ENCODE data around the gene ANKS1B.
"Not testable (repeated sequence)": the region's sequence is repeated elsewhere in the genome, so short reads cannot be mapped to it uniquely, and the experiment has no call there.

Gene ANKS1B

DNA sequence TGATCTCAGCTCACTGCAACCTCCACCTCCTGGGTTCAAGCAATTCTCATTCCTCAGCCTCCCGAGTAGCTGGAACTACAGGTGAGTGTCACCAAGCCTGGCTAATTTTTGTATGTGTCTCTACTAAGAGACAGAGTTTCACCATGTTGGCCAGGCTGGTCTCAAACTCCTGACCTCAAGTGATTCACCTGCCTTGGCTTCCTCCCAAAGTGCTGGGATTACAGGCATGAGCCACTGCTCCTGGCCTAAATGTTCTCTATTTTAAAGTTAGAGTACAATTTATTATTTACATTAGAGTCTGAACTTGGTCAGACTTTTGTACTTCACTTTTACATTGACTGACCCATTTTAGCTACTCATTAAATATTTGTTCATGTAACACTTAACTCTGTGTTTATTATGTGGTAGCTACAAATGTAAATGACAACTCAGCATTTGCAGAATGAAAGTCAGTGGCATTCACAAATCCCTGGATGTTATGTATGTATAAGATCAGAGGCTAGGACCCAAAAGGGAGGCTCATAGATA lies 930.1 kb downstream of the ANKS1B start:
- no peak for DNase-seq (ENCODE audit: low read depth)

GRCh38 chr12:99053616-99054362 lies 930.9 kb downstream of the ANKS1B start:
- DNase-seq (ENCODE audit: low read depth), result no peak

DNA sequence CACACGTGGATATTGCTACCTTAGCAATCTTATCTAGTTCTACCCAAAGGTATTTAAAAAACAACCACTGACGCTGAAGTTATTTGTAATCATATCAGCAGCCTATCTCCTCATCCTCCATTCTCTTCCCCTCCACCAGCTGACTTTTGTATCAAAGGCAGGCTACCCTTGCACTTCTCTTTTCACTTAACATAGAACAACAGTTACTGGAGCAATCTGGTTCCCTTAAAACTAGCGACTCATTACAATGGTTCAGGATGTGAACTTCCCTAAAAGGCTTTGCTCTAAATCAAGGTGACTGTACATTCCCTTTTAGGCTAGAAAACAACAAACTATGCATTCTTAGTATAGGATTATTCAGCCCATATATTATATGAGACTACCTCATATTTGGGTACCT lies 935.0 kb downstream of the ANKS1B start:
- DNase-seq (ENCODE audit: low read depth), result no peak

GRCh38 chr12:99045158-99045557 lies 939.6 kb downstream of the ANKS1B start:
- DNase-seq (ENCODE audit: low read depth), result no peak

DNA sequence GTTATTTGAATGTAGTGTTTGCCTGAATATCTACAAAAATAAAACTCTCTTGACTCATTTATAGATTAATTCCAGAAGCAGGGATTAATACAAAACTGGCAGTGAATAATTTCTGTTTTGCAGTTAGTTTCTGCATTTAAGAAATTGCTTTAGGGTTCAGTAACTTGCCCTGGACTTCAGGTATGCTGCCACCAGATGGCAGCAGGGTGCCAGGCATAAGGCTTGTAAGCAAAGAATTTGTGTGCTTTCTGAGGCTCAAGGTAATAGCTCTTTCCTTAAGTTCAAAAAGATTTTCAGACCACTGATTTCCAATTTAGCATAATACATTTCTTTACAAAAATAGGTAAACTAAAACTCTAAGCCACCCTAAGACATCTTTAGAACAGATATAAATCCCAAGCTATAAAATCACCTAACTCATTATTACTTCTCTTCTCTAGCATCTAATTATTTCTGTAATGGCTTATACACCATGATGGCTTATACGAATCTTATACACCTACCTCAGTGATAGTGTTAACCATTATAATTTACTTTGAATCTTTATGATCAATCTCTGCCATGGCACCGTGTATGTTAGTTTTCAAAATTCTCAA lies 941.3 kb downstream of the ANKS1B start:
- DNase-seq (ENCODE audit: low read depth), result peak; percentile 26

DNA sequence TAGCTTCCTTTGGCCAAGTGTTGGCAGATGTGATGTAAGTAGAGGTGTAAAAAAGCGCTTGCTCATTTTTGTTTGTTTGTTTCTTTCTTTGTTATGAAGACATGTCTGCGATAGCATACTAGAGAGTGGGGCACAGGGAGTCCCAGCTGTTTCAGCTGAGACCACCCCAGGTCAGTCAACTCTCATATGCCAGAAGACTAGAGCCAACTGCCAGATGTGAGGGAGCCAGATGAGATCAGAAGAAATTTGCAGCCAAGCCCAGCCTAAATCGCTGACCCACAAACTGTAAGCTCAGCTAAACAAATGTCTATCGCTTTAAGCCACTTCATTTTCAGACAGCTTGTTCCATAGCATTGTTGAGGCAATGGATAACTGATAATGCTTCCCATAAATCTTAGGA lies 942.5 kb downstream of the ANKS1B start:
- no peak for DNase-seq (ENCODE audit: low read depth)

DNA sequence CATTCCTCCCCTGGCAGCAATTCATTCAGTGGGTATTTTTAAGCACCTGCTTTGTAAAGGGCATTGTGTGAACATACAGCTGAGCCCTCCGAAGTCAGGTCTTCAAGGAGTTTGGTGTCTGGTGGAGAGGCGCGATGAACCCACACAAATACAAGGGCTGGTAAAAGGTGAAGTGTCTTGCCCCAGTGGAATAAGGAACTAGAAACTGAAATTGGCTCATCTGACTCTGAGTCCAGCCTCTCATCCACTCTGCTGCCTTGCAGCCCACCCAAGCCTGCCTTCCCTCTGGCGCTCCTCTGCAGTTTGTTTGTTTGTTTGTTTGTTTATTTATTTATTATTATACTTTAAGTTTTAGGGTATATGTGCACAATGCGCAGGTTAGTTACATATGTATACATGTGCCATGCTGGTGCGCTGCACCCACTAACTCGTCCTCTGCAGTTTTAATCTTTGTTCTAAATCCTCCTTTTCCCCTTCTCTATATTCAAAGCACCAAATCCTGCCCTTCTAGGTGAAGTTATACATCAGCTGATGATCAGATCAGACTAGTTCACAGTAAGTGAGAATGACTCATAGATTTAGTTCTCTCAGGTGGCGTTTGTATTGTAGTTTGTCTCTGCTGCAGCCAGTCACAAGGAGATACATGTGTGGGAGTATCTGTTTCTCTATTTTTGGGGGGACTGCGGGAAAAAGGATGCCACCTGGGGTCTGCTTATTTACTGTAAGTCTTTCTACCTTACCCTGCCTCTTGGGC lies 945.2 kb downstream of the ANKS1B start:
- no peak for DNase-seq (ENCODE audit: low read depth)

- no peak for DNase-seq (ENCODE audit: low read depth)
Measured at GRCh38 chr12:99036566-99036965, 948.2 kb downstream of the ANKS1B start.

DNA sequence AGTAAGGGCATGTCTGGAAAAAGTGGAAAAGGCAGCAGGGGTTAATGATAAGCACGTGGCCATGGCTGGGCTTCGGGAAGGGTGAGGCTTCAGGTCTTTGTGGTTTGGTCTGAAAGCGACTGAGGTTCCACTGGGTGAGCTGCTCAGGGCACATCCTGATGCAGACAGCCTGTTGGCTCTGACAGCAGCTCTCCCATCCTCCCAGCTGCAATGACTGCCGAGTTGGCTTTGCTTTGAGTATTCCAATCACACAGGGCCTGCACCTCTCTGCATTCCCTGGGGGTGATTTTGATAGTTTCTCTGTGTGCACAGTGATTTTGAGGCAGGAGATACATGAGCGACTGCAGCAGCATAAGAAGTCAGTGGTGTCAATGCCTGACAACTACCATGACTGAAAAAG lies 948.9 kb downstream of the ANKS1B start:
- DNase-seq (ENCODE audit: low read depth), result no peak

GRCh38 chr12:99034201-99034600 lies 950.5 kb downstream of the ANKS1B start:
- not testable (repeated sequence) for DNase-seq (ENCODE audit: low read depth)

DNA sequence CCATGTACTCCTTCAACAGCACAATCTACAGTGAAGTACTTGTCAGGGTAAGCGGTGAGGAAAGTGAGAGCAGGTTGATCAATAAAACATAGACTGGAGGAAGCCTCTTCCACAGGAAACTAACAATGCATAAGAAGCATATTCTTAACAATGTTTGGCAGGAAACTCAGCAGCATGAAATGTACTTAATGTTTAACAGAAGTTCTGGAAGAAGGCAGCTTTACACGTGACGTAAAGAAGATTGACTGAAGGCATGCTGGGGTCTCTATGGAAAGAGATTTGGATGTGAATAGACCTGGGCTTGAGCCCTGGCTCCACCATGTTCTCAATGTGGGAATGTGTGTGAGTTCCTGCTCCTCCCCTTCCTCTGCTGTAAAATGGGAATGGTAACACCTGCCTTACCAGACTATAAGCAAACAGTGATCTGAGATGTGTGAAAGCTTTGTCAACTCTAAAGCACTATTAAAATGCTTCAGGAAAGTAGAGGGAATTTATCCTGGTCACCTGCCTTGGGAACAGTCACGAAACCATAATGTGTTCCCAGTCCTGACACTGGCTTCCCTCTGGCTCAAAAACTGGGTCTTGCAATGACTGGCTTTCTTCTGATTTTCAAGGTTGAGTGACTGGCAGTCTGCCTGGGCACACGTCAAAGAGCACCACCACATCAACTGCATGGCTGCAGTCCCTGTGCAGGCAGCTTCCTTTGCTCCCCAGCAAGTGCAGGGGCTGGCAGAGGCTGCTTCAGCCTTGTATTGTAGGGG lies 955.0 kb downstream of the ANKS1B start:
- no peak for DNase-seq (ENCODE audit: low read depth)

- DNase-seq (ENCODE audit: low read depth), result no peak
Measured at GRCh38 chr12:99027461-99027860, 957.3 kb downstream of the ANKS1B start.

GRCh38 chr12:99027055-99027393 lies 957.7 kb downstream of the ANKS1B start:
- DNase-seq (ENCODE audit: low read depth), result no peak

- no peak for DNase-seq (ENCODE audit: low read depth)
Measured at GRCh38 chr12:99026332-99027054, 958.2 kb downstream of the ANKS1B start.

GRCh38 chr12:99024870-99025269 lies 959.9 kb downstream of the ANKS1B start:
- DNase-seq (ENCODE audit: low read depth), result no peak

GRCh38 chr12:99024191-99024590 lies 960.5 kb downstream of the ANKS1B start:
- DNase-seq (ENCODE audit: low read depth), result no peak

- no peak for DNase-seq (ENCODE audit: low read depth)
Measured at GRCh38 chr12:99020871-99021270, 963.9 kb downstream of the ANKS1B start.

DNA sequence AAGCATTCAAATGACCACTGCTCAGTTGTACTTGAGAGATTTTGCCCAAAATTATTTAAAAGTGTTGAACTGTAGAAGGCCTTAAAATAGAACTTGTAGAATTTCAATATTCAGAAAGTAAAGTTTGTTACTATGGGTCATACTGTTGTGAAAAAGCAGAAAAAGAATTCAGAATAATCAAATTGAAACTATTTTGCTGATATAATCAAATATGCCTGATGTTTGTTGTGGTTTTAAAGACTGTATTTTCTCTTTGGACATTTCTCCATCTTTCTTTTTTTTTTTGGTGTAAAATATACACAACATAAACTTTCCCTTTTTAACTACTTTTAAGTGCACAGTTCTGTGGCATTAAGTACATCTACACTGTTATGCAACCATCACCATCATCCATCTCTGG lies 964.9 kb downstream of the ANKS1B start:
- no peak for DNase-seq (ENCODE audit: low read depth)

- DNase-seq (ENCODE audit: low read depth), result no peak
Measured at GRCh38 chr12:99017971-99018370, 966.8 kb downstream of the ANKS1B start.

DNA sequence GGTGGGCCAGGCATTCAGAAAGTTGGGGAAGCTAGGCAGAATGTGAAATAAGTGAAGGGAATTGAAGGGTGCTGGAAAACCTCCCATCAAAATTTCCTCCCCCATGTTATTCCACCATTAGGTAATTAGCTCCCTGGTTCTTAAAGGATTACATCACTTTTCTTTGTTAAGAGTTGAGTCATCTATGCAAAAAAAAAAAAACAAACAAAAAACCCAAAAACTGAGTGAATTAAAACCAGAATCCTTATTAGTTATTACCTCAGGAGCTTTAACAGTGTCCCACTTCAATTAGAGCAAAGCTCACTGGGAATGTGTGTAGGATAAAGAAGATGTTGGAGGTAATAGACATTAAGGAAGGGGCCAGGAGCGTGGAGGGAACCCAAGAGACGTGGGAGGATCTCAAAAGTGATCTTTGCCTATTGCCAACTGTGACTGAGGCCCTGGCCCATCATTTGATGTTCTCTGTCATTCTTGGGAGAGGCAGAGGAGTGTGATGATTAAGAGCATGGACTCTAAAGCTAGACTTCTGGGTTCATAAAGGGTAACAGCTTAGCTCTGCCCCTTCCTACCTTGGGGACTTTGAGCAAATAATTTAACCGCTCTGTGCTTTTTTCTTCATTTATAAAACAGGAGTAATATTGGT lies 975.0 kb downstream of the ANKS1B start:
- no peak for DNase-seq (ENCODE audit: low read depth)

- no peak for DNase-seq (ENCODE audit: low read depth)
Measured at GRCh38 chr12:99005601-99006000, 979.1 kb downstream of the ANKS1B start.
